Endometrial microvascular endothelial cells (primary cell): ENCODE results near the gene AAGAB. TPM values are rescaled to one million over a fixed set of nuclear protein-coding genes. Genes with fewer than 3 reads are reported as not detected.
"Not testable (repeated sequence)": the region's sequence is repeated elsewhere in the genome, so short reads cannot be mapped to it uniquely, and the experiment has no call there.

Source experiments
- in situ Hi-C: cut with HindIII; loops from 2 replicates; pipeline ENCODE4 v1.10.0; 2017; ENCODE audit warnings: low sequenced_read_pairs, low pct_unique_long_range_greater_than_20kb; ENCODE audit errors: inconsistent ontology term
- total RNA-seq: library from RNA; depleted of rRNA; stranded (reverse); fragments of >200 nt; gene quantifications from one replicate; pipeline ENCODE4 v1.2.3, GENCODE V29; 2015; ENCODE audit errors: inconsistent ontology term

Gene AAGAB, protein sequence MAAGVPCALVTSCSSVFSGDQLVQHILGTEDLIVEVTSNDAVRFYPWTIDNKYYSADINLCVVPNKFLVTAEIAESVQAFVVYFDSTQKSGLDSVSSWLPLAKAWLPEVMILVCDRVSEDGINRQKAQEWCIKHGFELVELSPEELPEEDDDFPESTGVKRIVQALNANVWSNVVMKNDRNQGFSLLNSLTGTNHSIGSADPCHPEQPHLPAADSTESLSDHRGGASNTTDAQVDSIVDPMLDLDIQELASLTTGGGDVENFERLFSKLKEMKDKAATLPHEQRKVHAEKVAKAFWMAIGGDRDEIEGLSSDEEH
- 55.2 TPM for total RNA-seq

DNA sequence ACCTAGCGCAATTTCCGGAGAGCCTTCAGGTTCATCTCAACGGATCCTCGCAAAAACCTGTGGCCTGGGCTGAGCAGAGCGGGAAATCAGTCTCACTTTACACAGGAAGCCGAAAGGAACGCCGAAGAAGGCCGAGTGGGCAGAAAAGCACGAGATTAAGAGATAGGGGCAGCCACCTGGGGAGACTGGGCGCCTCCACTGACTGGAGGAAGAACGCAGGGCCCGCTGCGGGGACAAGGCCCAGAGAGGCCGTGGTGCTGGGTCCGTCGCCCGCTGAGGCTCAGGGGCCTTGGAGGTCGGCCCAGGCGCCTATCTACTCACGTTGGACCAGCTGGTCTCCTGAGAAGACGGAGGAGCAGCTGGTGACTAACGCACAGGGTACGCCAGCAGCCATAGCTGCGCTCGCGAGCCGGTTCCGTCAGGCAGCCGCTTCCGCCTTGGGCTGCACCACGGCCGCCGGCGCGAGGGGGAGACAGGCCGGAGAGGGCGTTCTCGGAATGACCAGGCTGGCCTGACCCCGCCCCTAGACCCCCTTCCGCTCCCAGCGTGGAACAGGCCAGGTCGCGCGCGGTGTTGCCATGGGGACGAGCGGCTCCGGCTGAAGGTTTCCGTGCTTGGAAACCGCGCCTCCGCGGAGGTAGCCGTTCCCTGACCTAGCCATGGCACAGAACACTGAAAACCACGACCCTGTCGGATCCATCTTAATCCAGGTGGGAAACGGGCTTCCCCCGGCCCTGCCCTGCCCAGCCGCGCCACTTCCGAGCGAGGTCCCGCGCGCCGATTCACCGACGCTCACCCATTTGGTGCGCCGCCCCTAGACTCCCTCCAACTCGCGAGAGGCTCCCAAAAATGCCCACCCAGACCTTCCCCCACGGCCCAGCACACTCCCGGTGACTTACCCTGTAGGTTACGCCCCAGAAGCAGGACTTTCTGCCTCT, at the start of gene AAGAB, which contains the start of gene IQCH:
Gene AAGAB (minus strand): TSS at position 424 of the 938 bp plus-strand sequence. CDS start 30 bp downstream, at position 394.
Gene IQCH (plus strand): TSS at position 549 of the 938 bp plus-strand sequence. CDS start 111 bp downstream, at position 660.
- in situ Hi-C loops = no loop called here

GRCh38 chr15:67303490-67304363, 49.3 kb upstream of the AAGAB start:
- in situ Hi-C loops = loop anchor here (10.0 kb wide), 1 partner anchor 159 kb away; no protein-coding TSS in a partner anchor

DNA sequence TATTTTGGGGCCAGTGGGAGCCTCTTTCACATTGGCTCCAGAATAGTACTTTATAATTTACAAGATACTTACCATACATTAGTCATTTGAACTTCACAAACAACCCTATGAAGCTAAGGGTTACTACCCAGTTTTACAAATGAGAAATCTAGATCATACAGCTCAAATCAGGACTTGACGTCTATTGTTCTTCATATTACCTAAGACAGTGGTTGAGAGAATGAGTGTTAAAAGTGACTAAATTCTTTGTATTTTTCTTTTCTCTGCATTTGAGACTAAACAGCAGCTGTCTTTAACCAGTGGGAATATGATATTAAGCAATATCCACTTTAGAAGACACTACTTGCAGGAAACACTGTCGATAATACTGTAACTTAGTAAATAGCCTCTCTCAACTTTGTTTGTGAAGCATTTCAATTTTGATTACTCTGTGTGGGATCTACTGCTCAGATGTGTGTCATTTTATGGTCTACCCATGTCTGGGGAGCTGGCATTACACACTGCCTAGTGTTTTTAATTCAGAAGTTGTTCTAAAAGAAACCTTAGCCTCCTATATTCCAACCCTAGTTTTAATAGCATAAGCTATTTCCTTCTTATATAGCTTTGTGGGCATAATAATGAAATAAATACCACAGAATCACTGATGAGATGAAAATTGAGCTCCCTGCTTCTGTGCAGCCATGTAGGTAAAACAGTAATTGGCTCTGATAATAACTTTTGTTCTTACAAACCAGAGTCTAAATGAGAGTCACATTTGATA, 46.0 kb upstream of the AAGAB start:
- in situ Hi-C loops = loop anchor here (10.0 kb wide), 1 partner anchor 156 kb away; no protein-coding TSS in a partner anchor

GRCh38 chr15:67296684-67297083, 42.2 kb upstream of the AAGAB start:
- in situ Hi-C loops = no loop called here

DNA sequence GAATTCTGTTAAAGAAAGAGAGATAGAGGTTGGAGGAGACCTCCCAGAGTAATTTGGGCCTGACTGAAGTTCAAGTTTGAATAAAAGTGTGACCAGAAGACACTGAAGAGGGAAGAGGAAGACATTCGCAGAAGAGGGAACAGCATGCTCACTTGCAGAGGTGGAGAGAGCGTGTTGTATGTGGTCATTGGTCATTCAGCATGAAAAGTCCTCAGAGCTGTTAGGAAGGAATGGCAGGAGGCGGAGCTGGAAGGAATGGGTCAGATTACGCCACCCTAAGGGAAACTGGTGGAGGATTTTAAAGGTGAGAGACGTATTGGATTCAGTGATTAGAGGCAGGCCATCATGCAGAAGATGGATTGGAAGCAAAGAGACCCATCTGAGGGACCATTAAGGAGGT, 41.7 kb upstream of the AAGAB start:
- in situ Hi-C loops = no loop called here

GRCh38 chr15:67290319-67290718, 35.9 kb upstream of the AAGAB start:
- in situ Hi-C loops = no loop called here

- in situ Hi-C loops = not testable (repeated sequence)
Measured at GRCh38 chr15:67286400-67286799, 31.9 kb upstream of the AAGAB start.

DNA sequence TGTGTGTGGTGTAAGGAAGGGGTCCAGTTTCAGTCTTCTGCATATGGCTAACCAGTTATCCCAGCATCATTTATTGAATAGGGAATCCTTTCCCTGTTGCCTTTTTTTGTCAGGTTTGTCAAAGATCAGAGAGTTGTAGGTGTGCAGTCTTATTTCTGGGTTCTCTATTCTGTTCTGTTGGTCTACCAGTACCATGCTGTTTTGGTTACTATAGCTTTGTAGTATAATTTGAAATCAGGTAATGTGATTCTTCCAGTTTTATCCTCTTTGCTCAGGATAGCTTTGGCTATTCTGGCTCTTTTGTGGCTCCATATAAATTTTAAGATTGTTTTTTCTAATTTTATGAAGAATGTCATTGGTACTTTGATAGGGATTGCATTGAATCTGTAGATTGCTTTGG, 31.2 kb upstream of the AAGAB start:
- in situ Hi-C loops = not testable (repeated sequence)

GRCh38 chr15:67281714-67282113, 27.3 kb upstream of the AAGAB start:
- in situ Hi-C loops = no loop called here

DNA sequence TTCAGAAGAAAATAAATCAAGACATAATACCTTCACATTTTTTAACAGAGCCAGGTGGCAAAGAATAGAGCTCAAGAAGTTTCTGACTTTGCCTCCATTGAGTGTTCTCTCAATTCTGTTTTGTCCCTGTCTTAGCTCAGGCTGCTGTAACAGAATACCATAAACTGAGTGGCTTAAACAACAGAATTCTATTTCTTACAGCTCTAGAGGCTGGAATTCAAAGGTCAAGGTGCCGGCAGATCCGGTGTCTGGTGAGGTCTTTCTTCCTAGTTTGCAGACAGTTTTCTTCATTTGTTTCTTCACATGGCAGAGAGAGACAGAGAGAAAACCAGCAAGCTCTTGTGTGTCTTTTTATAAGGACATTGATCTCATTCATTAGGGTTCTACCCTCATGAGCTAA, 25.8 kb upstream of the AAGAB start:
- in situ Hi-C loops = no loop called here

DNA sequence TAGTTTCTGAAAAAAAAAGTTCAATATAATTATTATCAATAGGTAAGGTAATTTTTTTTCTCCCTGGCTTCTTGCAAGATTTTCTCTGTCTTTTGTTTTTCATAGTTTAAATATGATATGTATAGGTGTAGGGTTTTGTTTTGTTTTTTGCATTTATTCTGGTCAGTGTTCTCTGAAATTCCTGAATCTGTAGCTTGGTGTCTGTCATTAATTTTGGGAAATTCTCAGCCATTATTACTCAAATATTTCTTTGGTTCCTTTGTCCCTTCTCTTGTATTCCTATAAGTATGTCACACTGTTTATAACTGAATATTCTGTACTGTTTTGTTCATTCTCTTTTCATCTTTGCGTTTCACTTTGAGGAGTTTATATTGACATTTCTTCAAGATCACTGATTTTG, 22.2 kb upstream of the AAGAB start:
- in situ Hi-C loops = no loop called here

- in situ Hi-C loops = no loop called here
Measured at GRCh38 chr15:67274236-67274635, 19.8 kb upstream of the AAGAB start.

GRCh38 chr15:67267951-67268941, 13.8 kb upstream of the AAGAB start:
- in situ Hi-C loops = no loop called here

DNA sequence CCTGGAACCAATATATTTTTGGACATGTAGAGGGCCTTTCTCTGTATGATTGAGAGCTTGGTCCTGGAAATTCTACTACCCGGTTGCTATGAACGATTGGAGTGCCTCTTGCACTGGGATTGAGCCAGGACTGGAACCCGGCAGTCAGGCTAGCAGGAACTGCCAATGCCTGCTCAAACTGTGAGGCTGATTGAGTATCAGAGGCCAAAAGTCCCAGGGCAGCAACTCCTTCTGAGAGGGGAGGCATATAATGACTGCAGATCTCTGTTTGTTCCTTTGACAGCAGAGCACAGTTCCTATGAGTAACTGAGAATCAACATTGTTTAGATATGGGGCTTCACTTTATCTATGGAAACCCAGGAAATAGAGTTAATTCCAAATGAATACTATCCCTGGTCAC, 13.0 kb upstream of the AAGAB start:
- in situ Hi-C loops = no loop called here

GRCh38 chr15:67266870-67267269, 12.4 kb upstream of the AAGAB start:
- in situ Hi-C loops = no loop called here

- in situ Hi-C loops = no loop called here
Measured at GRCh38 chr15:67259806-67260205, 5.3 kb upstream of the AAGAB start.

DNA sequence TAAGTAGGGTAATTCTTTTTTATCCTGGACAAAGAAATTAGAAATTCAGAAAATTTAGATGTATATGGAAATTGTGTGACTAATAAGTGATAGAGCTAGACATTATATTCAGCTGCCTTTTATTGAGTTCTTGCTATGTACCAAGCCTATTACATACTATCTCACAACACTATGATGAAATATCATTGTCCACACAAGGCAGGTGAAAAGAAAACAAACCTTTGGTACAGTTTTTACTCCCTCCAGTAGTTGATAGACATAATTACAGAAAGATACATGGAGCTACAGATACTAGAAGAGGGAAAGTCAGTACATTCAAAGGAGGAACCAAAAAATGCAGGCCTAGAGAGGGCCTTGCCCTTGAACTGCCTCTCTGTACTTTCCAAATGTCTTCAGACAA, 4.9 kb upstream of the AAGAB start:
- in situ Hi-C loops = no loop called here
